Endodermal cell (in vitro differentiated cells): ENCODE data around the gene ZNF222. TPM values are rescaled to one million over a fixed set of nuclear protein-coding genes. Genes with fewer than 3 reads are reported as not detected.

ENCODE experiments used
- DNase-seq: peaks from one replicate; pipeline ENCODE4 v3.0.0-alpha.2; 2017
- H3K27ac ChIP-seq: 2 replicates; pipeline ENCODE4 v1.5.1; 2013; ENCODE audit warnings: mild to moderate bottlenecking, low read depth, low read length, moderate library complexity
- H3K27me3 ChIP-seq: 2 replicates; pipeline ENCODE4 v1.6.1; 2013; ENCODE audit warnings: mild to moderate bottlenecking, low read length, moderate library complexity; ENCODE audit not compliant: insufficient read depth, control insufficient read depth, poor library complexity, severe bottlenecking
- H3K36me3 ChIP-seq: 2 replicates; pipeline ENCODE4 v1.7.0; 2013; ENCODE audit warnings: mild to moderate bottlenecking, low read length, moderate library complexity; ENCODE audit not compliant: control insufficient read depth, insufficient read depth
- H3K4me1 ChIP-seq: one replicate; pipeline ENCODE4 v1.7.0; 2013; ENCODE audit warnings: low read length; ENCODE audit not compliant: control insufficient read depth, insufficient read depth
- H3K4me3 ChIP-seq: 2 replicates; pipeline ENCODE4 v1.5.1; 2013; ENCODE audit warnings: mild to moderate bottlenecking, low read length, moderate library complexity
- H3K9ac ChIP-seq: 2 replicates; pipeline ENCODE4 v1.6.1; 2013; ENCODE audit warnings: mild to moderate bottlenecking, low read length, moderate library complexity; ENCODE audit not compliant: poor library complexity, severe bottlenecking; ENCODE audit errors: extremely low read depth
- H3K9me3 ChIP-seq: 2 replicates; pipeline ENCODE4 v1.6.1; 2013; ENCODE audit warnings: mild to moderate bottlenecking, low read length, moderate library complexity; ENCODE audit not compliant: control insufficient read depth
- H3K27ac Mint-ChIP-seq: 2 replicates; pipeline ENCODE4 v1.8.0; 2020; ENCODE audit warnings: mixed read lengths
- H3K27me3 Mint-ChIP-seq: 2 replicates; pipeline ENCODE4 v1.8.0; 2021; ENCODE audit warnings: mild to moderate bottlenecking, mixed read lengths; ENCODE audit not compliant: insufficient read depth
- H3K36me3 Mint-ChIP-seq: 2 replicates; pipeline ENCODE4 v1.8.0; 2020; ENCODE audit warnings: low read depth, mixed read lengths
- H3K4me1 Mint-ChIP-seq: 2 replicates; pipeline ENCODE4 v1.8.0; 2020; ENCODE audit warnings: mixed read lengths
- H3K4me3 Mint-ChIP-seq: 2 replicates; pipeline ENCODE4 v1.8.0; 2020; ENCODE audit warnings: mild to moderate bottlenecking, moderate library complexity, mixed read lengths
- H3K9me3 Mint-ChIP-seq: 2 replicates; pipeline ENCODE4 v1.8.0; 2020; ENCODE audit warnings: mild to moderate bottlenecking, mixed read lengths
- WGBS, 2 experiments: methylation state at CpG; one replicate each; pipeline versions ENCODE4 v1.1.5 to v1.1.7; 2013; ENCODE audit warnings: missing lambda C conversion rate in 2 of 2, mixed read lengths in 1 of 2; ENCODE audit not compliant: insufficient coverage in 1 of 2, insufficient read length in 1 of 2; 5-methylcytosine and 5-hydroxymethylcytosine counted together
- total RNA-seq, 2 donors: library from RNA; stranded (reverse); fragmentation: NEBNext Ultra II Directional in 1 of 2; extraction: Animal tissue kit (Norgen Biotek cat#: 25700) in 1 of 2; gene quantifications; 2 replicates in 1 of 2; 3 replicates in 1 of 2; pipeline ENCODE4 v1.2.1, GENCODE V29; 2021
- TF ChIP-seq, protein P1 (sequence below): fragments of 200-600 bp; sonication (generic); conservative IDR thresholded peaks from 2 replicates; pipeline ENCODE4 v1.5.0; 2021; ENCODE audit warnings: antibody characterized with exemption, mild to moderate bottlenecking

The ZNF222 gene
- total RNA-seq, 2 donors from 2014 or later, result 5.0 to 6.0 TPM

- Histone ChIP-seq H3K4me3 (peak overlapping the region; percentile 95), H3K9ac (no peak overlapping the region), H3K36me3 (peaks cover 6% of the 10 kb centered on the region), H3K4me1 (no peaks in the 10 kb centered on the region), H3K27ac (no peak overlapping the region), H3K9me3 (no peaks in the 10 kb centered on the region), H3K27me3 (peaks cover 24% of the 10 kb centered on the region)
- Mint-ChIP-seq H3K4me3 (peak overlapping the region; percentile 99), H3K4me1 (peaks cover 12% of the 10 kb centered on the region), H3K27me3 (peaks cover 23% of the 10 kb centered on the region), H3K36me3 (peaks cover 20% of the 10 kb centered on the region), H3K27ac (peak overlapping the region; percentile 69), H3K9me3 (peaks cover 6% of the 10 kb centered on the region)
- DNase-seq, result no peak
- TF ChIP-seq, protein P1, sequence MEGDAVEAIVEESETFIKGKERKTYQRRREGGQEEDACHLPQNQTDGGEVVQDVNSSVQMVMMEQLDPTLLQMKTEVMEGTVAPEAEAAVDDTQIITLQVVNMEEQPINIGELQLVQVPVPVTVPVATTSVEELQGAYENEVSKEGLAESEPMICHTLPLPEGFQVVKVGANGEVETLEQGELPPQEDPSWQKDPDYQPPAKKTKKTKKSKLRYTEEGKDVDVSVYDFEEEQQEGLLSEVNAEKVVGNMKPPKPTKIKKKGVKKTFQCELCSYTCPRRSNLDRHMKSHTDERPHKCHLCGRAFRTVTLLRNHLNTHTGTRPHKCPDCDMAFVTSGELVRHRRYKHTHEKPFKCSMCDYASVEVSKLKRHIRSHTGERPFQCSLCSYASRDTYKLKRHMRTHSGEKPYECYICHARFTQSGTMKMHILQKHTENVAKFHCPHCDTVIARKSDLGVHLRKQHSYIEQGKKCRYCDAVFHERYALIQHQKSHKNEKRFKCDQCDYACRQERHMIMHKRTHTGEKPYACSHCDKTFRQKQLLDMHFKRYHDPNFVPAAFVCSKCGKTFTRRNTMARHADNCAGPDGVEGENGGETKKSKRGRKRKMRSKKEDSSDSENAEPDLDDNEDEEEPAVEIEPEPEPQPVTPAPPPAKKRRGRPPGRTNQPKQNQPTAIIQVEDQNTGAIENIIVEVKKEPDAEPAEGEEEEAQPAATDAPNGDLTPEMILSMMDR, result no peak
- 90% methylated on average over 20 to 21 of the region's 21 CpGs for WGBS, 2 experiments
Measured at GRCh38 chr19:44050740-44051649, 25.8 kb downstream of the ZNF222 start.

DNA sequence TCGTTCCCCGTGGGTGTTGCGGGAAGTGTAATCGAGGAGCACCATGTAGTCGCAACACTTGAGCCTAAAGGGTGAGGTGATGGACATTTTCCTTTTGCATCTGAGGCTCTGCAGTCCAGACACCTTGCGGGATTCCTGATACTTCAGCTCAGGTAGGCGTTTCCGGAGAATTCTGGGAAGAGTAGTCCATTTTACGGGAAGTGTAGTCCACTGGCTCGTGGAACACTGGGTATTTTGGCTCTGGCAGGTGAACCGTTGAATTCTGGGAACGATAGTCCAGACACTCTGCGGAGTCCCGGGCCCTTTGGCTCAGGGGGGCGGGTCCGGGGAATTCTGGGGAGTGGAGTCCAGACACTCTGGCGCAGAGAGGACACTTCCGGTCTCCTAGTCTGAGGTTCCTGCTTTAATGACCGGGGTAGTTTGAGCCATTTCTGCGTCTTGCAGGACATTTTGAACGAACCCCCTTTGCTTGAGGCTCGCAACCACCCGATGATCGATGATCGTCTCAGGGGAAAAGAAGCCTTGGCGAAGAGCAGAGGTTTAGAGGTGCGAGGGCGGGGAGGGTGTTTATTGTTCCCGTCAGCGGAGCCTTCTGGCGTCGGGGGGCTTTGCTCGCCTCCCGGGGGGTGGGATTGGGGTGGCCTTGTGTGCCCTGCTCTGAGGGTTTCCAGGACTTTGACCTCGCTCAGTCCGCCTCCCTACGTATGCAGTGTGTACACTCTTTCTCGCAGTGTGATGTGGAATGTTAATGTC lies 26.6 kb downstream of the ZNF222 start, which contains the start of gene ZNF223:
TSS of gene ZNF223 (plus strand) at position 387 of the 753 bp plus-strand sequence. CDS start 3,141 bp downstream, outside the sequence.
- Histone ChIP-seq H3K9me3 (no peaks in the 10 kb centered on the region), H3K4me1 (no peaks in the 10 kb centered on the region), H3K4me3 (peak within 1 kb of the TSS; percentile 95), H3K27me3 (peaks cover 20% of the 10 kb centered on the region), H3K27ac (no peak within 1 kb of the TSS), H3K9ac (peak within 1 kb of the TSS; percentile 80), H3K36me3 (peaks cover 10% of the 10 kb centered on the region)
- Mint-ChIP-seq H3K9me3 (peaks cover 7% of the 10 kb centered on the region), H3K36me3 (peaks cover 24% of the 10 kb centered on the region), H3K27me3 (peaks cover 23% of the 10 kb centered on the region), H3K4me3 (peak within 1 kb of the TSS; percentile 99), H3K27ac (peak within 1 kb of the TSS; percentile 99), H3K4me1 (peaks cover 12% of the 10 kb centered on the region)
- TF ChIP-seq, protein P1, result no peak
- peak; percentile 98 for DNase-seq
- 4 to 6% methylated on average over 25 to 38 of the region's 38 CpGs for WGBS, 2 experiments

GRCh38 chr19:44055870-44056269 lies 30.7 kb downstream of the ZNF222 start:
- Mint-ChIP-seq H3K27me3 (no peaks in the 10 kb centered on the region), H3K9me3 (peaks cover 9% of the 10 kb centered on the region), H3K4me1 (peaks cover 12% of the 10 kb centered on the region), H3K4me3 (no peak overlapping the region), H3K36me3 (peaks cover 61% of the 10 kb centered on the region), H3K27ac (no peak overlapping the region)
- Histone ChIP-seq H3K4me1 (no peaks in the 10 kb centered on the region), H3K9ac (no peak overlapping the region), H3K27me3 (no peaks in the 10 kb centered on the region), H3K4me3 (no peak overlapping the region), H3K27ac (no peak overlapping the region), H3K9me3 (no peaks in the 10 kb centered on the region), H3K36me3 (peaks cover 43% of the 10 kb centered on the region)
- TF ChIP-seq, protein P1, result peak; percentile 30
- WGBS, 2 experiments, result 89 to 98% methylated on average over 5 of the region's 5 CpGs
- peak; percentile 55 for DNase-seq
